ENCODE measurements around the gene DPF1.

DNA sequence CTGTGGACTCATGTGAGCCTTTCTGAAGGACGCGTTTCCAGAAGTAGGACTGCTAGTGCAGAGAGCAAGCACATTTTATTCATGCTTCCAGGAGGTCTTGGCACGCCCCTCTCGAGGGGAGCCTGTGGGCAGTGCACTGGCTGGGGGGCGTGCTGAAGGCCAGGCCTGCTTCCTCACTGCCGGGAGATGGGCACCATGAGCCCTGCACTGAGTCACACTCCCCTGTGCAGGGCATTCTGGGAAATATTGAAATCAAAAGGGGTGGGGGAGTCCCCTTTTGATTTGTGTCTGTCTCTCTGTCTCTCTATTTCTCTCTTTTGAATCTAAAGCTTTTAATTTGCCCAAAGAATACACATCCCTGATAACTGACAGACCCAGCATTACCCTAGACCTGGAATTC is 34.0 kb downstream of the DPF1 start:
- TF ChIP-seq, protein P1, sequence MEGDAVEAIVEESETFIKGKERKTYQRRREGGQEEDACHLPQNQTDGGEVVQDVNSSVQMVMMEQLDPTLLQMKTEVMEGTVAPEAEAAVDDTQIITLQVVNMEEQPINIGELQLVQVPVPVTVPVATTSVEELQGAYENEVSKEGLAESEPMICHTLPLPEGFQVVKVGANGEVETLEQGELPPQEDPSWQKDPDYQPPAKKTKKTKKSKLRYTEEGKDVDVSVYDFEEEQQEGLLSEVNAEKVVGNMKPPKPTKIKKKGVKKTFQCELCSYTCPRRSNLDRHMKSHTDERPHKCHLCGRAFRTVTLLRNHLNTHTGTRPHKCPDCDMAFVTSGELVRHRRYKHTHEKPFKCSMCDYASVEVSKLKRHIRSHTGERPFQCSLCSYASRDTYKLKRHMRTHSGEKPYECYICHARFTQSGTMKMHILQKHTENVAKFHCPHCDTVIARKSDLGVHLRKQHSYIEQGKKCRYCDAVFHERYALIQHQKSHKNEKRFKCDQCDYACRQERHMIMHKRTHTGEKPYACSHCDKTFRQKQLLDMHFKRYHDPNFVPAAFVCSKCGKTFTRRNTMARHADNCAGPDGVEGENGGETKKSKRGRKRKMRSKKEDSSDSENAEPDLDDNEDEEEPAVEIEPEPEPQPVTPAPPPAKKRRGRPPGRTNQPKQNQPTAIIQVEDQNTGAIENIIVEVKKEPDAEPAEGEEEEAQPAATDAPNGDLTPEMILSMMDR (IDR thresholded peaks at IDR 0.05), result no peak
- TF ChIP-seq EZH2 (IDR thresholded peaks at IDR 0.05; ENCODE audit: borderline replicate concordance, insufficient read depth, low read depth, low read length, poor library complexity, severe bottlenecking), result no peak
